Dedifferentiated amniotic fluid mesenchymal stem cell (primary cell): Measurements from ENCODE around the gene CRYBG1.
"Not testable (repeated sequence)": the region's sequence is repeated elsewhere in the genome, so short reads cannot be mapped to it uniquely, and the experiment has no call there.

Source experiments
- DNase-seq: peaks from one replicate; pipeline ENCODE4 v3.0.0-alpha.2; 2016; ENCODE audit errors: extremely low spot score

CRYBG1 gene

GRCh38 chr6:106377061-106377540 lies 16.6 kb downstream of the CRYBG1 start:
- no peak for DNase-seq

- DNase-seq, result no peak
Observed at GRCh38 chr6:106379951-106380350, 19.4 kb downstream of the CRYBG1 start.

- DNase-seq, result no peak
Observed at GRCh38 chr6:106380407-106380806, 19.9 kb downstream of the CRYBG1 start.

- no peak for DNase-seq
Observed at GRCh38 chr6:106381223-106381622, 20.7 kb downstream of the CRYBG1 start.

- no peak for DNase-seq
Observed at GRCh38 chr6:106381881-106382280, 21.4 kb downstream of the CRYBG1 start.

GRCh38 chr6:106383573-106383972 lies 23.1 kb downstream of the CRYBG1 start:
- no peak for DNase-seq

- DNase-seq, result no peak
Observed at GRCh38 chr6:106385530-106385929, 25.0 kb downstream of the CRYBG1 start.

GRCh38 chr6:106387875-106388274 lies 27.4 kb downstream of the CRYBG1 start:
- no peak for DNase-seq

- DNase-seq, result no peak
Observed at GRCh38 chr6:106390088-106390487, 29.6 kb downstream of the CRYBG1 start.

- no peak for DNase-seq
Observed at GRCh38 chr6:106396426-106397220, 36.1 kb downstream of the CRYBG1 start.

- no peak for DNase-seq
Observed at GRCh38 chr6:106397431-106397830, 36.9 kb downstream of the CRYBG1 start.

- DNase-seq, result no peak
Observed at GRCh38 chr6:106398621-106399020, 38.1 kb downstream of the CRYBG1 start.

- not testable (repeated sequence) for DNase-seq
Observed at GRCh38 chr6:106405044-106405443, 44.5 kb downstream of the CRYBG1 start.

GRCh38 chr6:106411056-106411455 lies 50.5 kb downstream of the CRYBG1 start:
- DNase-seq, result no peak

- DNase-seq, result no peak
Observed at GRCh38 chr6:106411643-106412200, 51.2 kb downstream of the CRYBG1 start.

GRCh38 chr6:106413016-106413415 lies 52.5 kb downstream of the CRYBG1 start:
- DNase-seq, result no peak

- no peak for DNase-seq
Observed at GRCh38 chr6:106413722-106414121, 53.2 kb downstream of the CRYBG1 start.

GRCh38 chr6:106415921-106416320 lies 55.4 kb downstream of the CRYBG1 start:
- no peak for DNase-seq

- DNase-seq, result no peak
Observed at GRCh38 chr6:106417572-106418147, 57.1 kb downstream of the CRYBG1 start.

- no peak for DNase-seq
Observed at GRCh38 chr6:106419900-106420613, 59.5 kb downstream of the CRYBG1 start.

- no peak for DNase-seq
Observed at GRCh38 chr6:106421496-106421895, 61.0 kb downstream of the CRYBG1 start.

- no peak for DNase-seq
Observed at GRCh38 chr6:106422534-106422933, 62.0 kb downstream of the CRYBG1 start.
